ENCODE results near the gene FBXO48.
"Not testable (repeated sequence)": the region's sequence is repeated elsewhere in the genome, so short reads cannot be mapped to it uniquely, and the experiment has no call there.

The FBXO48 gene

GRCh38 chr2:68453761-68454360, 13.2 kb downstream of the FBXO48 start:
- no peak overlapping the region for H3K4me3 ChIP-seq (replicated peaks in 1 of 2; ENCODE audit: low read depth in 2 of 2, low read length in 2 of 2)
- DNase-seq (ENCODE audit: low read depth in 2 of 2): no peak
- TF ChIP-seq CTCF (IDR thresholded peaks at IDR 0.05; ENCODE audit: low read depth, low read length): no peak

DNA sequence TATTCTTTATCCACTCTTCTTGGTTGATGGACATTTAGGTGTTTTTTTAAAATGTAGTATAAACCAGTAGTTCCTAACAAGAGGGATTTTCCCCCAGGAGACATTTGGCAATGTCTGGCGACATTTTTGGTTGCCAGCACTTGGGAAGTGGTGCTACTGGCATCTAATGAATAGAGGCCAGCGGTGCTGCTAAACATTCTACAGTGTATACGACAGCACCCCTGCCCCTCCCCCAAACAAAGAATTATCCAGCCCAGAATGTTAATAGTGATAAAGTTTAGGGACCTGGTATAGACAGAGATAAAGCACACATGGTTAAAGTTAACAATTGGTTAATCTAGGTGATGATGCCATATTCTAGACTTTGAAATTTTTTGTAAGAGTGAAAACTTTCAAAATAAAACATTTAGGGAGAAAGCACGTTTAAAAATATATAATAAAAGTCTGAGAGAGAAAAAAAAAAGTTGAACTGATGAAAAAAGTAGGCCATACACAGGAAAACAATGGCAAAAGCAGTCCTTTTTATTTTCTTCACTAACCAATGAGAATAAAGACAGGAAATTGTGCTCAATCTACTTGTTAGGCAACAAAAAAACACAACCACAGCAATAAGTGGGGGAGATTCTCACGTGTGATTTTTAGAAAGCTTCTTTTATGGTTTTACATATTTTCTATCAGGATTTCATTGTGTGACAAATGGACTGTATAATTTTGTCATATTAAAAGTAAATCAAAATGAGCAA, 14.8 kb downstream of the FBXO48 start:
- DNase-seq (ENCODE audit: low read depth in 2 of 2): no peak

DNA sequence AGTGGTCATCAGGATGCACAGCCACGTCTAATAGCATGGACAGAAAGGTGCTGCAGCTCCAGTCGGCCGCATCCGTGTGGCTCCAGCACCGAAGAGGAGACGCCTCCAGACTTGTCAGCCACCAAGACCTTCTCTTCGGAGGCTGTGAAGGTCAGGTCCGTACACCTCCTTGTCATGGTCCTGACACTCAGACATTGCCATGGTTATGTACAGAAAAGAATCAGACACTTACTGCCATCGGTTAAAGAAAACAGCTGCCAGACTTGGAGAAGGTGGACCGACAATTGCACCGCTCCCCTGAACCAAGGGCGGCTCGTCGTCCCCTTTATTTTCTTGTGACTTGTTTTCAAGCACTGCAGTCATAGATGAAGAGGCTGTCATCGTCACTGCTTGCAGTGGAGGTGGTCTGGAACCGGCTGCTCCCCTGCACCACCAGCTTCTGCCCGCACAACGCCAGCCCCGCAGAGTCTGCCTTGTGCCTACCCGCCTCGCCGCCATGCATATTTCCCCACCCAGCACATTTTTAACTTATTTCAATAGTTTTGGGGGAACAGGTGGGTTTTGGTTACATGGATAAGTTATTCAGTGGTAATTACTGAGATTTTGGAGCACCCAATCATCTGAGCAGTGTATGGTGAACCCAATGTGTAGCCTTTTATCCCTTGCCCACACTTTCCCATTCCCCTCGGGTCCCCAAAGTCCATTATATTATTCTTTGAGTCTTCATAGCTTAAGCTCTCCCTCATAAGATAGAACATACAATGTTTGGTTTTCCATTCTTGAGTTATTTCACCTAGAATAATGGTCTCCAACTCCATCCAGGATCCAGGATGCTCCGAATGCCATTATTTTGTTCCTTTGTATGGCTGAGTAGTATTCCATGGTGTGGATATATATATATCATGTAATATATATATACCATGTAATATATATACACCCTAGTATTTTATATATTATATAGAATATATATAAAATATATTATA, 18.1 kb downstream of the FBXO48 start:
- no peak overlapping the region for H3K4me3 ChIP-seq (replicated peaks in 1 of 2; ENCODE audit: low read depth in 2 of 2, low read length in 2 of 2)
- DNase-seq (ENCODE audit: low read depth in 2 of 2): no peak
- TF ChIP-seq CTCF (IDR thresholded peaks at IDR 0.05; ENCODE audit: low read depth, low read length): no peak

More for the DNA sequence above, 14.8 kb downstream of the FBXO48 start:
- TF ChIP-seq CTCF (IDR thresholded peaks at IDR 0.05; ENCODE audit: low read depth, low read length): no peak
- no peak overlapping the region for H3K4me3 ChIP-seq (replicated peaks in 1 of 2; ENCODE audit: low read depth in 2 of 2, low read length in 2 of 2)

DNA sequence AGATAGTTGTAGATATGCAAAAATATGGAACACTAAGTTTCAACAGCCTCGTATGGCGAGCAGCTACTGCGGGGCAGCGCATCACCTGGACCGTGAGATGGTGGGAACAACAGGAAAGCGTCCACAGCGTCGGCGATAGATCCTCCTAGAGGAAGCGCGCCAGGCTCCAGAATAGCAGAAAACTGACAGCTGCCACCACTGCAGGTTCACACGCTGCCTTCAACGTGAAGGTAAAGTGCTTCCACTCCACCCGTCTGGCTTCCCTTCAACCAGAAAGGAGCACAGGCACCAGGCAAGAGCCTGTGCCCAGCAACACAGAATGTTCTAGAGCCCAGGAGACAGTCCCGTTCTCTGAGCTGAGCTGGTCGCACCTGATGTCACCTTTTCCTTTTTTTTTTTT, 20.0 kb downstream of the FBXO48 start:
- TF ChIP-seq CTCF (IDR thresholded peaks at IDR 0.05; ENCODE audit: low read depth, low read length): no peak
- no peak for DNase-seq (ENCODE audit: low read depth in 2 of 2)
- H3K4me3 ChIP-seq (replicated peaks in 1 of 2; ENCODE audit: low read depth in 2 of 2, low read length in 2 of 2): no peak overlapping the region

GRCh38 chr2:68446425-68446824, 20.7 kb downstream of the FBXO48 start:
- not testable (repeated sequence) for DNase-seq (ENCODE audit: low read depth in 2 of 2); H3K4me3 ChIP-seq (replicated peaks in 1 of 2; ENCODE audit: low read depth in 2 of 2, low read length in 2 of 2)

DNA sequence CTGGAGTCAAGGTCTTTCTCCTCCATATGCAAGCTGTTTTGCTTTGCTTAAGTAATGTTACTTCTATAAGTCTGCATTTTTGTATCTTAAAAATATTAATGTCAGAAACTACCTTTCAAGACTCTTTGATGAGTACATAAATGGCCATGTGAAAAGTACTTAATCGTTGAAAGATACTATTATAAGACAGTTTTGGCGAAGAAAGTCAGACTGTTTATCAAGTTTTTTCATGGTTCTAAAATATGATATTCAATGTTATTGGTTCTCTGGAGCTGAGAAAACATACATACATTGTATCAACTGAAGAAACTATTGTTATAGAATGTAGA, 25.1 kb downstream of the FBXO48 start:
- no peak for TF ChIP-seq CTCF (IDR thresholded peaks at IDR 0.05; ENCODE audit: low read depth, low read length)
- DNase-seq (ENCODE audit: low read depth in 2 of 2): no peak
- no peak overlapping the region for H3K4me3 ChIP-seq (replicated peaks in 1 of 2; ENCODE audit: low read depth in 2 of 2, low read length in 2 of 2)

All from cardiac fibroblast (primary cell).